RWPE2 (cell line): Measurements from ENCODE around the gene PLGRKT.
A peak's percentile ranks its signal among the peaks of the same experiment; 100 is the strongest.

Experiments used
- ATAC-seq: fragments of 200-7000 bp; cut with Tn5 transposase; 3 replicates; pipeline ENCODE4 v1.9.1; 2021; ENCODE audit warnings: low read depth
- DNase-seq: peaks from one replicate; pipeline ENCODE4 v3.0.0-alpha.2; 2020; ENCODE audit warnings: low spot score
- H3K27ac ChIP-seq: fragments of 450-650 bp; 2 replicates; pipeline ENCODE4 v1.5.1; 2017; ENCODE audit warnings: mild to moderate bottlenecking; ENCODE audit not compliant: poor library complexity, severe bottlenecking
- H3K27me3 ChIP-seq: fragments of 250-450 bp; sonication (Bioruptor Pico); 2 replicates; pipeline ENCODE4 v1.5.1; 2021; ENCODE audit warnings: mild to moderate bottlenecking, moderate library complexity; ENCODE audit not compliant: insufficient read depth, poor library complexity, severe bottlenecking
- H3K36me3 ChIP-seq: fragments of 250-450 bp; sonication (Bioruptor Pico); 2 replicates; pipeline ENCODE4 v1.5.1; 2020; ENCODE audit warnings: low read depth, mild to moderate bottlenecking, moderate library complexity
- H3K4me1 ChIP-seq: fragments of 250-450 bp; sonication (Bioruptor Pico); 2 replicates; pipeline ENCODE4 v1.5.1; 2021; ENCODE audit warnings: mild to moderate bottlenecking, moderate library complexity; ENCODE audit not compliant: insufficient read depth, poor library complexity, severe bottlenecking
- H3K4me3 ChIP-seq: fragments of 250-450 bp; sonication (Bioruptor Pico); 2 replicates; pipeline ENCODE4 v1.5.1; 2021; ENCODE audit warnings: mild to moderate bottlenecking, moderate library complexity; ENCODE audit not compliant: severe bottlenecking
- H3K9me3 ChIP-seq: fragments of 250-450 bp; sonication (Bioruptor Pico); 2 replicates; pipeline ENCODE4 v1.5.1; 2021; ENCODE audit warnings: mild to moderate bottlenecking, moderate library complexity; ENCODE audit not compliant: severe bottlenecking
- CTCF ChIP-seq: fragments of 450-650 bp; IDR thresholded peaks from one replicate; pipeline ENCODE4 v1.5.1; 2017; ENCODE audit warnings: mild to moderate bottlenecking, moderate library complexity; ENCODE audit not compliant: poor library complexity, severe bottlenecking

Gene PLGRKT

GRCh38 chr9:5393497-5393896 is 44.2 kb downstream of the PLGRKT start:
- H3K27me3 ChIP-seq, result no peaks in the 10 kb centered on the region
- no peak overlapping the region for H3K27ac ChIP-seq
- DNase-seq, result no peak
- no peaks in the 10 kb centered on the region for H3K4me1 ChIP-seq
- H3K9me3 ChIP-seq, result no peaks in the 10 kb centered on the region
- H3K36me3 ChIP-seq, result no peaks in the 10 kb centered on the region
- ATAC-seq, result no peak
- H3K4me3 ChIP-seq, result no peak overlapping the region
- TF ChIP-seq CTCF, result no peak

- Histone ChIP-seq H3K27ac (no peak overlapping the region), H3K4me3 (no peak overlapping the region), H3K4me1 (no peaks in the 10 kb centered on the region), H3K27me3 (no peaks in the 10 kb centered on the region), H3K9me3 (no peaks in the 10 kb centered on the region), H3K36me3 (no peaks in the 10 kb centered on the region)
- TF ChIP-seq CTCF, result no peak
- no peak for DNase-seq
- ATAC-seq, result no peak
Observed at GRCh38 chr9:5392285-5392684, 45.4 kb downstream of the PLGRKT start.

GRCh38 chr9:5389109-5389732 is 48.5 kb downstream of the PLGRKT start:
- H3K36me3 ChIP-seq, result no peaks in the 10 kb centered on the region
- DNase-seq, result no peak
- peak; percentile 62; the same call in 2 of the 3 replicates for ATAC-seq
- no peaks in the 10 kb centered on the region for H3K27me3 ChIP-seq
- no peak for TF ChIP-seq CTCF
- no peaks in the 10 kb centered on the region for H3K4me1 ChIP-seq
- no peak overlapping the region for H3K4me3 ChIP-seq
- no peak overlapping the region for H3K27ac ChIP-seq
- no peaks in the 10 kb centered on the region for H3K9me3 ChIP-seq

- no peak for ATAC-seq
- no peaks in the 10 kb centered on the region for H3K36me3 ChIP-seq
Observed at GRCh38 chr9:5388026-5388819, 49.5 kb downstream of the PLGRKT start.

More at GRCh38 chr9:5388026-5388819, 49.5 kb downstream of the PLGRKT start:
- Histone ChIP-seq H3K27me3 (no peaks in the 10 kb centered on the region), H3K4me1 (no peaks in the 10 kb centered on the region), H3K4me3 (no peak overlapping the region), H3K9me3 (no peaks in the 10 kb centered on the region), H3K27ac (no peak overlapping the region)
- DNase-seq, result no peak
- TF ChIP-seq CTCF, result no peak
